Measurements from ENCODE around the gene FXYD4.

FXYD4 gene

GRCh38 chr10:43347997-43348396 is 23.4 kb upstream of the FXYD4 start:
- no peak for DNase-seq

GRCh38 chr10:43348511-43349312 is 22.7 kb upstream of the FXYD4 start:
- peak; percentile 81 for DNase-seq

GRCh38 chr10:43350156-43350555 is 21.3 kb upstream of the FXYD4 start:
- no peak for DNase-seq

DNA sequence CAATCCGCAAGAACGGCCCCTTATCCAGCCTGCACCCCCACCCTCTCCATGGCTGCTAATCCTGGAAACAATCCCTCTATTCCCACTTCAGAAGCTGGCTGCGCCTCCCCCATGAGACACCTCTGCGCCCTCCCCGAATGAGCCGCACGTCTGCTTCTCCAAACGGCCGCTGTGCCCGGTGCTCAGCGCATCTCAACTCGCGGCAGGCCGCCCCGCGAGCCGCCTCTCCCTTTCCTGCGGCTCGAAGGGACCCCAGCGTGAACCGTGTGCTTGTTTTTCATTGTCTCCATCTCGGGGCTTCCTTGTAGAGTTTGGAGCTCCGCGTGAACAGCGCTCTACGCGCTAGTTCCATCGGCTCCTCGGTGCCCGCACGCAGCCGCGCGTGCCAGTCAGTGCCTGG is 20.8 kb upstream of the FXYD4 start:
- no peak for DNase-seq

- DNase-seq = no peak
Observed at GRCh38 chr10:43351301-43351700, 20.1 kb upstream of the FXYD4 start.

DNA sequence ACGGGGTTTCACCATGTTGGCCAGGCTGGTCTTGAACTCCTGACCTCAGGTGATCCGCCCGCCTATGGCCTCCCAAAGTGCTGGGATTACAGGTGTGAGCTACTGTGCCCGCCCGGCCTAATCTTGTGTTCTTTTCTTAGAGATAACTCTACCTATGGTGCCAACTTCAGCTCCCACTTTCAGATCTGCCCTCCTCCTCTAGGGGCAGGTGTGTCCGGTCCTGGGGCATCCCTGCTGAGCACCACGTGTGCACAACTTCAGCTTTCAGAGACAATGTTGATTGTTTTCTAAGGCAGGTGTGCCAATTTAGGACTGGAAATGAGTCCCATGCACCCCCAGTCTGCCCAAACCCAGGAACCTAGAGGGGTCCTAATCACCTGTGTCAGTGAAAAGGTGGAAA is 18.5 kb upstream of the FXYD4 start:
- peak; percentile 85 for DNase-seq

DNA sequence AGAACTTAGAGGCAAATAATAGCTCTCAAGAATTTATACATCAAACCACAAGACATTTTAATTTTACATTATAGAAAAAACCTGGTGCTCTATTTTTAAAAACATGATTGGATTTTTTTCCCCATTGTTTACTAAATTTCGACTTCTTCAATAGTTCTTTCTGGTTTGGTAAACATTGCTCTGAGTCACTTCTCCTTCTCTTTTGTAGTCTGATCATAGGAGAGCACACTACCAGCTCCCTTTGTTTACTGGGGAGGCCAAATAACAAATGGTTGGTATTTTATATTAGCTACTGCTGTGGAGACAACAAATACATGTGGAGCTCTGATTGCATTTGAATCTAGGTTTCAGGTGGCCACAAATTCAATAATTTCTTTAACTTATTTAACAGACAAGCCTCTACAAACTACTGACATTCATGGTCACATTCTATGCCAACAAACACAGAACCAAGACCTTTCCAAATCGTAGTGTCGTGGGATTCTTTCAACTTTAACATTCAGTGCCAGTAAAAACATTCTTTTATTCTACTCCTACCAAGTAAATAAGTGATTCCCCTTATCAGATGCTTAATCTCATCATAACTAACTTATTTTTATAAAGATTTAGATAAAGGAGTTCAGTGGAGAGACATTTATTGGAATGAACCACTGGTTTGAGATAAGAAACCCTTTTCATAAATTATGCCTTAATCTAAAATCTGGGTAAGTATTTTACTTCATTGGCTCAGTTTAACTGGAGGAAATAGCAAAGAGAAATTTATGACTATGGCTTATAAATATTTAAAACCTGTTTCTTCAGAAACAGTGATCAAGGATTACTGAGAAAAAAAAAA is 17.7 kb upstream of the FXYD4 start:
- peak; percentile 32 for DNase-seq

- DNase-seq = no peak
Observed at GRCh38 chr10:43354330-43354635, 17.2 kb upstream of the FXYD4 start.

DNA sequence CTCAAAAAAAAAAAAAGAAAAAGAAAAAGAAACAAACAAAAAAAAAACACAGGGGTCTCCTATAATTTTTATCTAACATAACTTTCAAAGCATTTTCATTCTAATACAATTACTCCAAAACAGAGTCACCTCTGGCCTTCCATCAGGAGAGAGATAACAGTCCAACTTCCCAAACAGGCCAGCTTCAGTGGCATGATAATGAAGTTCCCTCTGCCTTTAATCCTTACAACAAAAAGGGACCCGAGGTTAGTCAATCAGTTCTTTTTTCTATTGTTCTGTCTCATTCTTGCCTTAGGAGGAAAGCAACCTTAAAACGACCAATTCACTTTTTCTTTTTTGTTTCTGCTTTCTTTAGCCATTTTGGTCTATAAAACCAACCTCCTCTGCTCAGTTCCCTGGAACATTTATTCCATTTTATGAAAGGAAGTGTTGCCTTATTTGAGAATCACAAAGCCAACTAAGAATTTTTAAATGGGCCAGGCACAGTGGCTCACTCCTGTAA is 16.5 kb upstream of the FXYD4 start:
- no peak for DNase-seq

DNA sequence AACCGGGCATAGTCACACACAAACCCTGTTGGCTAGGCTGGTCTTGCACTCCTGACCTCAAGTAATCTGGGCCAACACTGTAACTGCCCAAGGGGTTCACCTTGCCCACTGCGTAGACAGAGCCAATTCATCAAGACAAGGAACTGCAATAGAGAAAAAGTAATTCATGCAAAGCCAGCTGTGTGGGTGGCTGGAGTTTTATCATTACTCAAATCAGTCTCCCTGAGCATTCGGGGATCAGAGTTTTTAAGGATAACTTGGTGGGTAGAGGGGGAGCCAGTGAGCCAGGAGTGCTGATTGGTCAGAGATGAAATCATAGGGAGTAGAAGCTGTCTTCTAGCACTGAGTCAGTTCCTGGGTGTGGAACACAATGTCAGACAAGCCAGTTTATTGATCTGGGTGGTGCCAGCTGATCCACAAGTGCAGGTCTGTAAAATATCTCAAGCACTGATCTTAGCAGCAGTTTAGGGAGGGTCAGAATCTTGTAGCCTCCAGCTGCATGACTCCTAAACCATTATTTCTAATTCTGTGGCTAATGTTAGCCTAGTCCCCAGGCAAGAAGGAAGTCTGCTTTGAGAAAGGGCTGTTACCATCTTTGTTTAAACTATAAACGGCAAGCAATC is 15.6 kb upstream of the FXYD4 start:
- DNase-seq = peak; percentile 42

DNA sequence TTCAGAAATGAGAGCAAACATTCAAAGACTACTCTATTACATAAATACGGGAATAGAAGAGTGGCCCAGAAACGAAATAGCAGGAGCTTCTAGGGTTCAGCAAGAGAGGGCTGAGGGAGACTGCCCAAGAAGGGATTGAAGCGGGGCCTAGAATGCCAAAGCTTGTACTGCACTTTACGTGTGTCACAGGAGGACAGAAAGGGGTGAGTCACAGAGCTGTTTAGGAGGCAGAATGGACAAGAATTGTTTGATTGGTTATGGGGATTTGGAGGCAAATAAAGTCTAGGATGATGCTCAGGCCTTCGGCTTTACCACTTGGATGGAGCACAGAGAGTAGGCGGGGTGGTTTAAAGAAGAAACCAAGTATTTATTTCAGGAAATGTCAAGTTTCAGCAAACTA is 11.3 kb upstream of the FXYD4 start:
- DNase-seq = no peak

- no peak for DNase-seq
Observed at GRCh38 chr10:43361547-43362190, 9.8 kb upstream of the FXYD4 start.

- peak; percentile 98 for DNase-seq
Observed at GRCh38 chr10:43362191-43362839, 9.1 kb upstream of the FXYD4 start.

DNA sequence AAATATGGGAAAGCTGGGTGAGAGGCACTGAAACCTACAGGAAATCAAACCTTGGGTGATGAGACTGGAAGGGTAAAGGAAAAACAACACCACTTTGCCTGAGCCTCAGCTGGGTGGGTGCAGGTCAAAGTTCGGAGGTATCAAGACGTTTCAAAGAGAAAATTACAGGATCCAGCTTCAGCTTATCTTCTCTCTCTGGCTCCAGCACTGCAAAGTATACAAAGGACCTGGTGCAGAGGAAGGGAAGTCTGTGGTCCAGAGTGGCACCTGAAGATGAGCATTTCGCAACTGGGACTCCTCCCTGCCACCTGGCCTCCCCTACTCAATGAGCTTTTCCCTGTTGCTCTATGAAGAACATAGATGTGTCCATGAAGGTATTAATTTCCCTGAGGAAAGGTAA is 6.4 kb upstream of the FXYD4 start:
- DNase-seq = no peak

DNA sequence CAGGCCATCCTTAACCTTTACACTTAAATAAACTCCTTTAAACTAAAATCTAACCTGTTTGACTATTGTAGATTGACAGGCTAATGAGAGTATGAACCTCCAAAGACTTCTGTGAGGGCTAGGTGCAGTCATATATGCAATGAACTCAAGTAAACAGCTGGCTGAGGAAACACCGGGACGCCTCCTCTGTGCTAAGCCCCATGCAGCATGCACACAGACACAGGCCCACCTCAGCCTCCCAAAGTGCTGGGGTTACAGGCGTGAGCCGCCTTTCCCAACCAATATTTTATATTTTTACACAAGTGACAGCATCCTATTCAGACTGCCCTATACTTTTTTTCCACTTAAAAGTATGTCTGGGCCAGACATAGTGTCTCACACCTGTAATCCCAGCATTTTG is 1.5 kb upstream of the FXYD4 start:
- no peak for DNase-seq

GRCh38 chr10:43370671-43371215 is 693 bp upstream of the FXYD4 start:
- no peak for DNase-seq

DNA sequence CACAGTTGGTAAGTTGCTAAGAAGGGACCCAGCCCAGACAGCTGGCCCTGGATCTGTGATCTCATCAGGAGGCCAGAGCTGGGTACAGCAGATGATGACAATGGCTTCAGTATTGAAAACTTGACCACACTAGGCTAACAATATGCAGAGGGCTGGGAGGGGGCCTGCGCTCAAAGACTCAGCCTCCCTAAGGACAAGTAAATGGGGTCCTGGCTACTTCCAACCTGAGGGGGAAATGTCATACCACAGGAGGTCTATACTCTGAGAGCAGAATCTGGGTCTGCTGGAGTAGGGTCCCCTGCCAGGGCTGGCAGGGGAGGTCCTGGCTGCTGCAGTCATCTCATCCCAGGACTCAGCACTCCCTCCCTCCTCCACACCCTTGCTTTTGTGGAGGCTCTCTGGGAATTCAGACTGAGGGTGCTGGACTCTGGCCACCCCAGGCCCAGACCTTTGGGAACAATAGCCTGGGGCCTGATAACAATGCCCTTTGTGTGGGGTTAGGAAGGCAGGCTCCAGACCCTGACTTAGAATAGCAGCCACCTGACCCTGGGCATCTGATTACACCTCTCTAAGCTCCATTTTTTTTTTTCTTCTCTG is 1.4 kb downstream of the FXYD4 start:
- no peak for DNase-seq

- DNase-seq = no peak
Observed at GRCh38 chr10:43373461-43373860, 2.0 kb downstream of the FXYD4 start.

DNA sequence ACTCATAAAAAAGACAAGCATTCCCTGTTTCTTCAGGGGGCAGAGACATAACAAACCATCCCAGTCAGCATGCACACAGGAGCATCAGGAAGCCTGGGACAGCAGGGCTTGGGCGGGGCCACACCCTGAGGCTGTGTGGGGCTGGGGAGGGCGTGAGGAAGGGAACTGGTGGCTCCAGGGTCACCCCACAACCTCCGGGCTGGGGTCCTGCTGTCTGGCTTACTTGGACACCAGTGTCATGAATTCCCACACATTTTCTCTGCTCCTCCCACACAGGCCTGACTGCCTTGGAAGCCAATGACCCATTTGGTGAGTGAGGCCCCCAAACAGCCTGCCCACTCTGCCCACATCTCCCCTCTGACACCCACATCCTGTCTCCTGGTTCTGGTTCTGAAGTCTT is 2.8 kb downstream of the FXYD4 start:
- no peak for DNase-seq

GRCh38 chr10:43375401-43376020 is 4.1 kb downstream of the FXYD4 start:
- no peak for DNase-seq

GRCh38 chr10:43376046-43376635 is 4.7 kb downstream of the FXYD4 start:
- no peak for DNase-seq
